HepG2 (cell line): ENCODE data around the gene KRTAP1-1. TPM values are rescaled to one million over a fixed set of nuclear protein-coding genes. Genes with fewer than 3 reads are reported as not detected.

ENCODE experiments used
- ADNP ChIP-seq: sonication (generic); formaldehyde crosslinking; IDR thresholded peaks from 2 replicates; pipeline ENCODE4 v1.4.0; 2020; ENCODE audit warnings: missing genetic modification reagents
- ARID3A ChIP-seq: IDR thresholded peaks from 2 replicates; pipeline ENCODE4 v1.6.1; 2012; ENCODE audit warnings: low read depth, low read length, improper control_type of control experiment
- BRF2 ChIP-seq: sonication (generic); formaldehyde crosslinking; IDR thresholded peaks from 2 replicates; pipeline ENCODE4 v1.8.1; 2022; ENCODE audit warnings: mild to moderate bottlenecking, missing genetic modification reagents
- ELF1 ChIP-seq: sonication (generic); formaldehyde crosslinking; IDR thresholded peaks from 2 replicates; pipeline ENCODE4 v1.4.0; 2020; ENCODE audit warnings: missing genetic modification reagents
- HNF1A ChIP-seq, 2 experiments: sonication (generic) in 1 of 2; formaldehyde crosslinking in 1 of 2; IDR thresholded peaks; 2 replicates each; pipeline versions ENCODE4 v1.4.0 to v1.6.1; 2016 to 2020; ENCODE audit warnings: borderline replicate concordance in 1 of 2, low read depth in 1 of 2, mild to moderate bottlenecking in 1 of 2, missing genetic modification reagents in 1 of 2
- JUN ChIP-seq: sonication (generic); formaldehyde crosslinking; IDR thresholded peaks from 2 replicates; pipeline ENCODE4 v1.4.0; 2020; ENCODE audit warnings: mild to moderate bottlenecking, missing genetic modification reagents
- MXD1 ChIP-seq: sonication (generic); formaldehyde crosslinking; IDR thresholded peaks from 2 replicates; pipeline ENCODE4 v1.4.0; 2020; ENCODE audit warnings: mild to moderate bottlenecking, missing genetic modification reagents
- MXD3 ChIP-seq: IDR thresholded peaks from 2 replicates; pipeline ENCODE4 v1.6.1; 2016; ENCODE audit warnings: mild to moderate bottlenecking, missing biosample characterization, missing genetic modification reagents
- SRY ChIP-seq: sonication (generic); formaldehyde crosslinking; IDR thresholded peaks from 2 replicates; pipeline ENCODE4 v1.8.0; 2022; ENCODE audit warnings: mild to moderate bottlenecking, missing genetic modification reagents
- ZBTB43 ChIP-seq: sonication (generic); formaldehyde crosslinking; conservative IDR thresholded peaks from 2 replicates; pipeline ENCODE4 v1.4.0; 2020; ENCODE audit warnings: missing genetic modification reagents
- ZBTB44 ChIP-seq: sonication (generic); formaldehyde crosslinking; IDR thresholded peaks from 2 replicates; pipeline ENCODE4 v1.4.0; 2020; ENCODE audit warnings: missing genetic modification reagents
- ZGPAT ChIP-seq: IDR thresholded peaks from 2 replicates; pipeline ENCODE4 v1.6.1; 2016; ENCODE audit warnings: mild to moderate bottlenecking
- ZNF570 ChIP-seq: sonication (generic); formaldehyde crosslinking; IDR thresholded peaks from 2 replicates; pipeline ENCODE4 v1.4.0; 2020; ENCODE audit warnings: mild to moderate bottlenecking, missing genetic modification reagents, borderline replicate concordance
- polyA plus RNA-seq, 8 experiments: library from polyadenylated mRNA; depleted of rRNA in 3 of 8; stranded (reverse) in 7 of 8; unstranded in 1 of 8; fragments of >200 nt; fragmentation: Illumina TruSeq in 4 of 8; extraction: Trizol in 4 of 8; gene quantifications; 2 replicates each; pipeline versions ENCODE4 v1.2.1 to v1.2.3, GENCODE V29; 2011 to 2016; ENCODE audit warnings: low read depth in 4 of 8, missing spikeins in 1 of 8, mixed read lengths in 1 of 8; ENCODE audit not compliant: insufficient read depth in 1 of 8
- total RNA-seq, 5 experiments: library from RNA; depleted of rRNA; stranded (reverse); fragments of >200 nt; fragmentation: Illumina TruSeq; extraction: Trizol; gene quantifications; 2 replicates each; pipeline ENCODE4 v1.2.3, GENCODE V29; 2016; ENCODE audit warnings: low read depth in 1 of 5

Gene KRTAP1-1
- total and polyA plus RNA-seq, 2 of the 13 experiments (the other 11 are each of a cell fraction or from before 2014, with no cell fraction given), result not detected

GRCh38 chr17:41009301-41009760 is 31.9 kb downstream of the KRTAP1-1 start (continued):
- TF ChIP-seq ZBTB44 (CRISPR knock-in tag) (no peak), JUN (CRISPR knock-in tag) (no peak), ZBTB43 (CRISPR knock-in tag) (0 out of 2 replicates have a peak, but pooled peaks have one; percentile 43), ELF1 (CRISPR knock-in tag) (no peak), ARID3A (peak; percentile 97), BRF2 (CRISPR knock-in tag) (no peak), ADNP (CRISPR knock-in tag) (no peak), ZGPAT (CRISPR knock-in tag) (peak; percentile 64), MXD1 (CRISPR knock-in tag) (no peak), HNF1A (IDR thresholded peaks at IDR 0.05; ENCODE audit: low read depth) (peak; percentile 72; the same call in 1 of the 2 replicates), HNF1A (CRISPR knock-in tag; IDR thresholded peaks at IDR 0.05; ENCODE audit: borderline replicate concordance) (peak; percentile 42; the same call in 1 of the 2 replicates), ZNF570 (no peak), MXD3 (CRISPR knock-in tag) (no peak), SRY (CRISPR knock-in tag) (no peak)
